Smooth muscle cell (in vitro differentiated cells): ENCODE results near the gene FRY. TPM values are rescaled to one million over a fixed set of nuclear protein-coding genes. Genes with fewer than 3 reads are reported as not detected.
A peak's percentile ranks its signal among the peaks of the same experiment; 100 is the strongest.

ENCODE experiments used
- DNase-seq: peaks from one replicate; lab custom pipeline; 2025; ENCODE audit not compliant: unreplicated experiment; lab: John Stamatoyannopoulos, UW
- H2AFZ ChIP-seq: fragments of 200-600 bp; sonication (generic); 2 replicates; pipeline ENCODE4 v1.6.0; 2016; ENCODE audit warnings: antibody characterized with exemption, low read depth, mild to moderate bottlenecking
- H3F3A ChIP-seq: fragments of 200-600 bp; sonication (generic); 2 replicates; pipeline ENCODE4 v1.6.0; 2017; ENCODE audit warnings: antibody characterized with exemption, low read depth
- H3K27ac ChIP-seq: fragments of 200-600 bp; sonication (generic); 2 replicates; pipeline ENCODE4 v1.5.1; 2016; ENCODE audit warnings: low read depth, mild to moderate bottlenecking
- H3K27me3 ChIP-seq: fragments of 200-600 bp; sonication (generic); 2 replicates; pipeline ENCODE4 v1.6.1; 2016; ENCODE audit warnings: low read depth, mild to moderate bottlenecking
- H3K36me3 ChIP-seq: fragments of 200-600 bp; sonication (generic); 2 replicates; pipeline ENCODE4 v1.5.1; 2016; ENCODE audit warnings: low read depth
- H3K4me1 ChIP-seq: fragments of 200-600 bp; sonication (generic); 2 replicates; pipeline ENCODE4 v1.5.1; 2016; ENCODE audit warnings: low read depth
- H3K4me2 ChIP-seq: fragments of 200-600 bp; sonication (generic); 2 replicates; pipeline ENCODE4 v1.6.0; 2016; ENCODE audit warnings: mild to moderate bottlenecking
- H3K4me3 ChIP-seq: fragments of 200-600 bp; sonication (generic); 2 replicates; pipeline ENCODE4 v1.5.1; 2016; ENCODE audit warnings: mild to moderate bottlenecking
- H3K79me2 ChIP-seq: fragments of 200-600 bp; sonication (generic); 2 replicates; pipeline ENCODE4 v1.6.0; 2016; ENCODE audit warnings: low read depth, mild to moderate bottlenecking
- H3K9ac ChIP-seq: fragments of 200-600 bp; sonication (generic); 2 replicates; pipeline ENCODE4 v1.6.0; 2016; ENCODE audit warnings: low read depth
- H3K9me3 ChIP-seq: fragments of 200-600 bp; sonication (generic); replicated peaks from 2 replicates; pipeline ENCODE4 v1.5.1; 2016; ENCODE audit warnings: low read depth
- H4K20me1 ChIP-seq: fragments of 200-600 bp; sonication (generic); 2 replicates; pipeline ENCODE4 v1.6.0; 2016; ENCODE audit warnings: low read depth
- WGBS: methylation state at CpG from one replicate; pipeline ENCODE4 v1.1.7; 2016; ENCODE audit warnings: low lambda C conversion rate; 5-methylcytosine and 5-hydroxymethylcytosine counted together
- polyA plus RNA-seq: library from polyadenylated mRNA; unstranded; fragments of >200 nt; fragmentation: Nextera tagmentation; extraction: Ambion mirVana; gene quantifications from 2 replicates; pipeline ENCODE4 v1.2.1, GENCODE V29; 2016
- total RNA-seq: library from RNA; depleted of rRNA; stranded (reverse); fragments of >200 nt; gene quantifications from 2 replicates; pipeline ENCODE4 v1.2.3, GENCODE V29; 2014
- TF ChIP-seq, protein P1 (sequence below): fragments of 200-600 bp; sonication (generic); IDR thresholded peaks from 2 replicates; pipeline ENCODE4 v1.5.1; 2017; ENCODE audit warnings: borderline replicate concordance, mild to moderate bottlenecking, antibody characterized with exemption; ENCODE audit not compliant: insufficient read depth, poor library complexity, severe bottlenecking

Gene FRY
- total and polyA plus RNA-seq, 2 experiments from 2014 or later = 1.1 to 3.2 TPM

DNA sequence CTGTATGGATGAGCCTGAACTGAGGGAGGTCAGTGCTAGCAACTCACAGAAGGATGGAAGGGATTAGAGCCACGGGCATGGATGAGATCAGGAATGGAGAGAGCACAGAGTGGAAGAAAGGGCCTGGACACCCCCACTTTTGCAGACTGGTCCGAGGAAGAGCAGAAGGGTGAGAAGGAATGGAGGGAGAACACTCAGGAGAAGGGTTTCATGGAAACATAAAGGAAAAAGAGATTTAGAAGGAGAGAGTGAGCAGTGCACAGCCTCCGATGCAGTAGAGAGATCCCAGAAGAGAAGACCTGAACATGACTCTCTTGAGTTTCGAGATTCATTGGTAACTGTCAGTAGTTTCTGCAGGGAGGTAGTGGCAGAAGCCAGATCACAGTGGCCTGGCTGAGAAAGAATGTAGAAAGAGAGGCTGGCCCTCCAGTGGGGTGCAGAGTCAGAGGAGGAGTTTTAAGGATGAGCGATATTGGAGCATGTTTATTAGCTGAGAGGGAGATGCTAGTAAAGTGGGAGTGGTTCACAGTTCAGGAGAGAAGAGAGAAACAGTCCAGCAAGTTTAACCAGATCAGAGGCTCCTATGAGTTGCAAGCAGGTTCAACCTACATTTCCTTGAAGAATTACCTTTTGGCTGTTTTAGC is 174.6 kb downstream of the FRY start:
- Histone ChIP-seq H3F3A (peaks cover 12% of the 10 kb centered on the region), H3K9ac (no peak overlapping the region), H3K9me3 (no peaks in the 10 kb centered on the region), H4K20me1 (no peaks in the 10 kb centered on the region), H3K79me2 (no peaks in the 10 kb centered on the region), H3K36me3 (no peaks in the 10 kb centered on the region), H3K27ac (no peak overlapping the region), H3K27me3 (no peaks in the 10 kb centered on the region), H2AFZ (no peak overlapping the region), H3K4me1 (peaks cover 8% of the 10 kb centered on the region), H3K4me2 (peak overlapping the region; percentile 2), H3K4me3 (no peak overlapping the region)
- TF ChIP-seq, protein P1, sequence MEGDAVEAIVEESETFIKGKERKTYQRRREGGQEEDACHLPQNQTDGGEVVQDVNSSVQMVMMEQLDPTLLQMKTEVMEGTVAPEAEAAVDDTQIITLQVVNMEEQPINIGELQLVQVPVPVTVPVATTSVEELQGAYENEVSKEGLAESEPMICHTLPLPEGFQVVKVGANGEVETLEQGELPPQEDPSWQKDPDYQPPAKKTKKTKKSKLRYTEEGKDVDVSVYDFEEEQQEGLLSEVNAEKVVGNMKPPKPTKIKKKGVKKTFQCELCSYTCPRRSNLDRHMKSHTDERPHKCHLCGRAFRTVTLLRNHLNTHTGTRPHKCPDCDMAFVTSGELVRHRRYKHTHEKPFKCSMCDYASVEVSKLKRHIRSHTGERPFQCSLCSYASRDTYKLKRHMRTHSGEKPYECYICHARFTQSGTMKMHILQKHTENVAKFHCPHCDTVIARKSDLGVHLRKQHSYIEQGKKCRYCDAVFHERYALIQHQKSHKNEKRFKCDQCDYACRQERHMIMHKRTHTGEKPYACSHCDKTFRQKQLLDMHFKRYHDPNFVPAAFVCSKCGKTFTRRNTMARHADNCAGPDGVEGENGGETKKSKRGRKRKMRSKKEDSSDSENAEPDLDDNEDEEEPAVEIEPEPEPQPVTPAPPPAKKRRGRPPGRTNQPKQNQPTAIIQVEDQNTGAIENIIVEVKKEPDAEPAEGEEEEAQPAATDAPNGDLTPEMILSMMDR = no peak
- DNase-seq = no peak
- 61% methylated on average over 5 of the region's 5 CpGs for WGBS

DNA sequence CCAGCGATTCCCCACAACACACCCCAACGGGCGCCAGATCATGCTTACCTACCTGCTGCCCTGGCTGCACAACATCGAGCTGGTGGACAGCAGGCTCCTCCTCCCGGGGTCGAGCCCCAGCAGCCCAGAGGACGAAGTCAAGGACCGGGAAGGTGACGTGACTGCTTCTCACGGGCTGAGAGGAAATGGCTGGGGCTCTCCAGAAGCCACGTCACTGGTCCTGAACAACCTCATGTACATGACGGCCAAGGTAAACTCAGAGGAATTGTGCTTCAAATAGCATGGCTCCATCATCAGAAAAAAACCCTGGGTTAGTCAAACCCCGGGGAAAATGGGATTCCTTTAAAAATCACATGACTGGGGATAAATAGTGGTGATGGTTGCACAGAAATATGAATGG is 177.3 kb downstream of the FRY start:
- TF ChIP-seq, protein P1 = no peak
- no peaks in the 10 kb centered on the region for H3K9me3 ChIP-seq
- H3K4me2 ChIP-seq = no peak overlapping the region
- H3K9ac ChIP-seq = no peak overlapping the region
- peaks cover 23% of the 10 kb centered on the region for H3F3A ChIP-seq
- H3K4me3 ChIP-seq = no peak overlapping the region
- no peaks in the 10 kb centered on the region for H3K27me3 ChIP-seq
- H3K79me2 ChIP-seq = no peaks in the 10 kb centered on the region
- peaks cover 12% of the 10 kb centered on the region for H3K4me1 ChIP-seq
- H3K27ac ChIP-seq = no peak overlapping the region
- H4K20me1 ChIP-seq = no peaks in the 10 kb centered on the region
- H3K36me3 ChIP-seq = no peaks in the 10 kb centered on the region
- no peak for DNase-seq
- WGBS = 90% methylated on average over 13 of the region's 13 CpGs
- no peak overlapping the region for H2AFZ ChIP-seq

DNA sequence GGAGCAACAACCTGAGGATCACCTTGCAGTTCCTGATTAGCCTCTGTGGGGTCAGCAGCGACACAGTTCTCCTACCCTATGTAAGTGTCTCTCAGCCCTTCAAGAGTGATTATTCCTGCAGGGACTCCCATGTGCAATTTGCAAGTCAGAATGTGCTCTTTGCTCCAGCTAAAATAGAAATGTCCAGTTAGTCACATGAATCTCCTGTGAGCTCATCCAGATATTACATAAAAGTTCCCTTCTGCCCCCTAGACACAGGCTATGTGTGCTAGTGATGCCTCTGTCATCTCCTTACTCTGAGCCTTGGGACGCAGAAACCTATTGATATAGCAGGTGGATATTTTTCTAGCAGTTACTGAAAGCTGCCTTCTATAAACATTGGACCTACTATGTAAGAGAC is 178.1 kb downstream of the FRY start:
- Histone ChIP-seq H3K36me3 (no peaks in the 10 kb centered on the region), H2AFZ (no peak overlapping the region), H3K4me1 (peaks cover 12% of the 10 kb centered on the region), H3F3A (peaks cover 23% of the 10 kb centered on the region), H3K9ac (no peak overlapping the region), H3K4me2 (no peak overlapping the region), H3K27me3 (no peaks in the 10 kb centered on the region), H3K9me3 (no peaks in the 10 kb centered on the region), H3K79me2 (no peaks in the 10 kb centered on the region), H3K27ac (no peak overlapping the region), H3K4me3 (no peak overlapping the region), H4K20me1 (no peaks in the 10 kb centered on the region)
- TF ChIP-seq, protein P1 = no peak
- DNase-seq = no peak
- WGBS = 82% methylated on average over 2 of the region's 2 CpGs

DNA sequence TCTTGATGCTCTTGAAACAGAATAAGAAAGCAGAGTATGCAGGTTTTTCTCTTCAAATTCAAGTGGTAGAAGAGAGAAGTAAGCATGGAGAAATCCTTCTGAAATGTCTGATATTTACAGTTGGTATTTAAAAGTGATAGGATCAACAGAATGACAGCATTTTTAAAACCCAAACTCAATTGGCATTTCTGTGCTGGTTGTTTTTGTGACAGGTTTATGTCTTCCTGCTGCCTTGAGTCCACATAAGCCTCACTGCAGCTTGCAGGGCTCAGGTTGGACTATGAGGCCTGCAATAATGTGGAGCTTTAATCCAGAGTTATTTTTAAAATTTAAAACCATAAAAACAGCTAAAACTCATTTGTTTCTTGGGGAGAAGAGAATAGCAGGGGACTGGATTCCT is 178.5 kb downstream of the FRY start:
- Histone ChIP-seq H3K9ac (no peak overlapping the region), H3K9me3 (no peaks in the 10 kb centered on the region), H2AFZ (no peak overlapping the region), H3F3A (peaks cover 23% of the 10 kb centered on the region), H3K4me1 (peaks cover 12% of the 10 kb centered on the region), H3K27me3 (no peaks in the 10 kb centered on the region), H4K20me1 (no peaks in the 10 kb centered on the region), H3K4me3 (no peak overlapping the region), H3K4me2 (no peak overlapping the region), H3K79me2 (no peaks in the 10 kb centered on the region), H3K27ac (peak overlapping the region; percentile 88), H3K36me3 (no peaks in the 10 kb centered on the region)
- TF ChIP-seq, protein P1 = no peak
- no peak for DNase-seq
